ENCODE data around the gene BCL7C. TPM values are rescaled to one million over a fixed set of nuclear protein-coding genes. Genes with fewer than 3 reads are reported as not detected.

Gene BCL7C
- total RNA-seq, 1 donor from 2014 or later, result 53.9 TPM

- Mint-ChIP-seq H3K27me3 (ENCODE audit: unreplicated experiment) (no peaks in the 10 kb centered on the region), H3K9me3 (ENCODE audit: unreplicated experiment) (no peaks in the 10 kb centered on the region), H3K4me3 (ENCODE audit: unreplicated experiment) (no peak overlapping the region), H3K27ac (ENCODE audit: unreplicated experiment) (no peak overlapping the region), H3K36me3 (ENCODE audit: low read depth, unreplicated experiment) (peaks cover 4% of the 10 kb centered on the region), H3K4me1 (ENCODE audit: unreplicated experiment) (peaks cover 14% of the 10 kb centered on the region)
- TF ChIP-seq, protein P1, sequence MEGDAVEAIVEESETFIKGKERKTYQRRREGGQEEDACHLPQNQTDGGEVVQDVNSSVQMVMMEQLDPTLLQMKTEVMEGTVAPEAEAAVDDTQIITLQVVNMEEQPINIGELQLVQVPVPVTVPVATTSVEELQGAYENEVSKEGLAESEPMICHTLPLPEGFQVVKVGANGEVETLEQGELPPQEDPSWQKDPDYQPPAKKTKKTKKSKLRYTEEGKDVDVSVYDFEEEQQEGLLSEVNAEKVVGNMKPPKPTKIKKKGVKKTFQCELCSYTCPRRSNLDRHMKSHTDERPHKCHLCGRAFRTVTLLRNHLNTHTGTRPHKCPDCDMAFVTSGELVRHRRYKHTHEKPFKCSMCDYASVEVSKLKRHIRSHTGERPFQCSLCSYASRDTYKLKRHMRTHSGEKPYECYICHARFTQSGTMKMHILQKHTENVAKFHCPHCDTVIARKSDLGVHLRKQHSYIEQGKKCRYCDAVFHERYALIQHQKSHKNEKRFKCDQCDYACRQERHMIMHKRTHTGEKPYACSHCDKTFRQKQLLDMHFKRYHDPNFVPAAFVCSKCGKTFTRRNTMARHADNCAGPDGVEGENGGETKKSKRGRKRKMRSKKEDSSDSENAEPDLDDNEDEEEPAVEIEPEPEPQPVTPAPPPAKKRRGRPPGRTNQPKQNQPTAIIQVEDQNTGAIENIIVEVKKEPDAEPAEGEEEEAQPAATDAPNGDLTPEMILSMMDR (IDR thresholded peaks at IDR 0.05; ENCODE audit: unreplicated experiment), result no peak
- DNase-seq (ENCODE audit: low spot score), result no peak
Measured at GRCh38 chr16:30858829-30859423, 35.0 kb downstream of the BCL7C start.

- Mint-ChIP-seq H3K27me3 (ENCODE audit: unreplicated experiment) (no peaks in the 10 kb centered on the region), H3K36me3 (ENCODE audit: low read depth, unreplicated experiment) (peaks cover 4% of the 10 kb centered on the region), H3K27ac (ENCODE audit: unreplicated experiment) (no peak overlapping the region), H3K9me3 (ENCODE audit: unreplicated experiment) (no peaks in the 10 kb centered on the region), H3K4me1 (ENCODE audit: unreplicated experiment) (peaks cover 14% of the 10 kb centered on the region), H3K4me3 (ENCODE audit: unreplicated experiment) (no peak overlapping the region)
- no peak for DNase-seq (ENCODE audit: low spot score)
- TF ChIP-seq, protein P1 (IDR thresholded peaks at IDR 0.05; ENCODE audit: unreplicated experiment), result no peak
Measured at GRCh38 chr16:30858111-30858495, 35.8 kb downstream of the BCL7C start.

DNA sequence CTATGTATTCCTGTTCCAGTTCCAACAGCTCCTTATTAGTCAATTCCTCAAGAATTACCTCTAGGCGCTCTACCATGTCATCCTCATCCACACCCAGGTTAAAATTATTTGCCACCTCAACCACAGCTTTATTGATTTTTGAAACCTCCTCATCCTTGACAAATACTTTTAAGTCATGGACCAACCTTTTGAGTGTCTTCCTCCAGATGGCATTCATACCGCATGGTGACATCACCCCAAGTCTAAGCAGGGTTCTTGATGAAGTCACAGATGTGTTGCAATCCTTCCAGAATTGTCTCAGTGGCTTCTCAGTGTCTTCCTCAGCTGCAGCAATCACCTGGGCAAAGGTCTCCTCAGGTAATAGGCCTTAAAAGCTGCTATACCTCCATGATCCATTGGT, 40.1 kb downstream of the BCL7C start:
- Mint-ChIP-seq H3K4me3 (ENCODE audit: unreplicated experiment) (no peak overlapping the region), H3K36me3 (ENCODE audit: low read depth, unreplicated experiment) (no peaks in the 10 kb centered on the region), H3K4me1 (ENCODE audit: unreplicated experiment) (peaks cover 3% of the 10 kb centered on the region), H3K27me3 (ENCODE audit: unreplicated experiment) (no peaks in the 10 kb centered on the region), H3K27ac (ENCODE audit: unreplicated experiment) (no peak overlapping the region), H3K9me3 (ENCODE audit: unreplicated experiment) (no peaks in the 10 kb centered on the region)
- TF ChIP-seq, protein P1 (IDR thresholded peaks at IDR 0.05; ENCODE audit: unreplicated experiment), result no peak
- no peak for DNase-seq (ENCODE audit: low spot score)

GRCh38 chr16:30850246-30850645, 43.6 kb downstream of the BCL7C start:
- Mint-ChIP-seq H3K27me3 (ENCODE audit: unreplicated experiment) (no peaks in the 10 kb centered on the region), H3K4me1 (ENCODE audit: unreplicated experiment) (peaks cover under 1% of the 10 kb centered on the region), H3K4me3 (ENCODE audit: unreplicated experiment) (no peak overlapping the region), H3K9me3 (ENCODE audit: unreplicated experiment) (no peaks in the 10 kb centered on the region), H3K36me3 (ENCODE audit: low read depth, unreplicated experiment) (no peaks in the 10 kb centered on the region), H3K27ac (ENCODE audit: unreplicated experiment) (no peak overlapping the region)
- DNase-seq (ENCODE audit: low spot score), result no peak
- TF ChIP-seq, protein P1 (IDR thresholded peaks at IDR 0.05; ENCODE audit: unreplicated experiment), result no peak

- Mint-ChIP-seq H3K9me3 (ENCODE audit: unreplicated experiment) (peaks cover 3% of the 10 kb centered on the region), H3K4me1 (ENCODE audit: unreplicated experiment) (peaks cover 6% of the 10 kb centered on the region), H3K4me3 (ENCODE audit: unreplicated experiment) (no peak overlapping the region), H3K27me3 (ENCODE audit: unreplicated experiment) (peaks cover 7% of the 10 kb centered on the region), H3K36me3 (ENCODE audit: low read depth, unreplicated experiment) (peaks cover 3% of the 10 kb centered on the region), H3K27ac (ENCODE audit: unreplicated experiment) (no peak overlapping the region)
- TF ChIP-seq, protein P1 (IDR thresholded peaks at IDR 0.05; ENCODE audit: unreplicated experiment), result no peak
- DNase-seq (ENCODE audit: low spot score), result no peak
Measured at GRCh38 chr16:30846649-30847402, 47.1 kb downstream of the BCL7C start.
